ENCODE results near the gene HGFAC. TPM values are rescaled to one million over a fixed set of nuclear protein-coding genes. Genes with fewer than 3 reads are reported as not detected.

The HGFAC gene
- total and polyA plus RNA-seq, 2 of the 13 experiments (the other 11 are each of a cell fraction or from before 2014, with no cell fraction given): 8.5 to 63.6 TPM

DNA sequence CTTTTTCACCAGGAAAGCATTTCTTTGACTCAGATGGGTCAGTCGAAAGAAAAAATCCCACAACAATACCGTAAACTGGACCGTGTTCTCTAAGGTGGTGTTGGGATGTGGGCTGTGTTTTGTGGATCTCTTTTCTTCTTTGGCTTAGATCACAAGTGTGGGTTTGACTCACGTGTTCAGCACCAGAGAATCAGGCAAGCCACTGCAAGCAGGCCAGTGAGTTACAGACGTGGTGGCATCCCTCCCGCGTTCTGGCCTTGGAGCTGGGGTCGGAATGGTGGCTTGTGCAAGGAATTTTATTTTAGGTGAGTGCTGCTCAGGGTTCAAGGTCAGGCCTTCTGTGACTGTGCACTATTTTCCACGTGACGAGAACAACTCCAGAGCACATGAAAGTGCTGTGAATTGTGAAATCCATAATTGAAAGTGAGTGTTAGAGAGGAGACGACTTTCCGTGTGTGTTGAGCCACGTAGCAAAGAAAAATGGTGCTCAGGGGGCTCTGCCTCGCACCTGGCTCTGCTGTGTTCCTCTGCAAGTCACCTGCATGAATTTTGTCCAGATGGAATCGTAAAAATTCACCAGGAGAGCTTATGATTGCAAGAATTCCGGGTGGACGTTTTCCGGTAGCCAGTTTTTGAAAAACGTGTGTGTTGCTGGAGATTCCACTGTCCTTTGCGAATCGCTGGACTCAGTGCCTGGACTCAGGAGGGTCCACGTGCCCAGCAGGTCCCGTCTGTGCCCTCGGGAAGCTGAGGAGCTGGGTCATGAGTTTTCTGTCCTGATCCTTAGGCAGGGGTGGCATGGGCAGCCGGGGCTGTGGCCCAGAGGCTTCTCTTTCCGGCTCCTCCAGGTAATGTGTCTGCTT, 33.6 kb upstream of the HGFAC start (continued):
- TF ChIP-seq NPAS2 (CRISPR knock-in tag; IDR thresholded peaks at IDR 0.05; ENCODE audit: borderline replicate concordance) (0 out of 2 replicates have a peak, but pooled peaks have one; percentile 63), ZNF562 (CRISPR knock-in tag; IDR thresholded peaks at IDR 0.05; ENCODE audit: borderline replicate concordance) (no peak), DNMT1 (CRISPR knock-in tag; IDR thresholded peaks at IDR 0.05) (no peak; the same call in 1 of the 2 replicates), ZBTB7A (CRISPR knock-in tag; IDR thresholded peaks at IDR 0.05) (no peak), TARDBP (CRISPR knock-in tag; IDR thresholded peaks at IDR 0.05) (peak; percentile 59; the same call in 1 of the 2 replicates), ZNF567 (CRISPR knock-in tag; IDR thresholded peaks at IDR 0.05; ENCODE audit: borderline replicate concordance) (no peak), MBD4 (IDR thresholded peaks at IDR 0.05; ENCODE audit: borderline replicate concordance, low read length) (no peak), TBL1XR1 (IDR thresholded peaks at IDR 0.05; ENCODE audit: borderline replicate concordance, low read length, partially characterized antibody) (peak; percentile 61), ATF1 (CRISPR knock-in tag; IDR thresholded peaks at IDR 0.05) (peak; percentile 54; the same call in 1 of the 2 replicates), ZNF720 (CRISPR knock-in tag; IDR thresholded peaks at IDR 0.05) (no peak), MED1 (CRISPR knock-in tag; IDR thresholded peaks at IDR 0.05) (peak; percentile 95), BHLHE40 (IDR thresholded peaks at IDR 0.05; ENCODE audit: low read length) (peak; percentile 88), TEAD2 (CRISPR knock-in tag; IDR thresholded peaks at IDR 0.05) (peak; percentile 63; the same call in 1 of the 2 replicates), ZNF354B (CRISPR knock-in tag; IDR thresholded peaks at IDR 0.05) (no peak), ZNF292 (CRISPR knock-in tag; IDR thresholded peaks at IDR 0.05; ENCODE audit: borderline replicate concordance, low read depth) (peak; percentile 14; the same call in 1 of the 2 replicates), NR1H2 (CRISPR knock-in tag; IDR thresholded peaks at IDR 0.05; ENCODE audit: borderline replicate concordance, low read depth) (no peak)
- TF ChIP-seq, protein P1, sequence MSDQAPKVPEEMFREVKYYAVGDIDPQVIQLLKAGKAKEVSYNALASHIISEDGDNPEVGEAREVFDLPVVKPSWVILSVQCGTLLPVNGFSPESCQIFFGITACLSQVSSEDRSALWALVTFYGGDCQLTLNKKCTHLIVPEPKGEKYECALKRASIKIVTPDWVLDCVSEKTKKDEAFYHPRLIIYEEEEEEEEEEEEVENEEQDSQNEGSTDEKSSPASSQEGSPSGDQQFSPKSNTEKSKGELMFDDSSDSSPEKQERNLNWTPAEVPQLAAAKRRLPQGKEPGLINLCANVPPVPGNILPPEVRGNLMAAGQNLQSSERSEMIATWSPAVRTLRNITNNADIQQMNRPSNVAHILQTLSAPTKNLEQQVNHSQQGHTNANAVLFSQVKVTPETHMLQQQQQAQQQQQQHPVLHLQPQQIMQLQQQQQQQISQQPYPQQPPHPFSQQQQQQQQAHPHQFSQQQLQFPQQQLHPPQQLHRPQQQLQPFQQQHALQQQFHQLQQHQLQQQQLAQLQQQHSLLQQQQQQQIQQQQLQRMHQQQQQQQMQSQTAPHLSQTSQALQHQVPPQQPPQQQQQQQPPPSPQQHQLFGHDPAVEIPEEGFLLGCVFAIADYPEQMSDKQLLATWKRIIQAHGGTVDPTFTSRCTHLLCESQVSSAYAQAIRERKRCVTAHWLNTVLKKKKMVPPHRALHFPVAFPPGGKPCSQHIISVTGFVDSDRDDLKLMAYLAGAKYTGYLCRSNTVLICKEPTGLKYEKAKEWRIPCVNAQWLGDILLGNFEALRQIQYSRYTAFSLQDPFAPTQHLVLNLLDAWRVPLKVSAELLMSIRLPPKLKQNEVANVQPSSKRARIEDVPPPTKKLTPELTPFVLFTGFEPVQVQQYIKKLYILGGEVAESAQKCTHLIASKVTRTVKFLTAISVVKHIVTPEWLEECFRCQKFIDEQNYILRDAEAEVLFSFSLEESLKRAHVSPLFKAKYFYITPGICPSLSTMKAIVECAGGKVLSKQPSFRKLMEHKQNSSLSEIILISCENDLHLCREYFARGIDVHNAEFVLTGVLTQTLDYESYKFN (CRISPR knock-in tag; conservative IDR thresholded peaks at IDR 0.05): peak; percentile 83
- TF ChIP-seq, protein P2, sequence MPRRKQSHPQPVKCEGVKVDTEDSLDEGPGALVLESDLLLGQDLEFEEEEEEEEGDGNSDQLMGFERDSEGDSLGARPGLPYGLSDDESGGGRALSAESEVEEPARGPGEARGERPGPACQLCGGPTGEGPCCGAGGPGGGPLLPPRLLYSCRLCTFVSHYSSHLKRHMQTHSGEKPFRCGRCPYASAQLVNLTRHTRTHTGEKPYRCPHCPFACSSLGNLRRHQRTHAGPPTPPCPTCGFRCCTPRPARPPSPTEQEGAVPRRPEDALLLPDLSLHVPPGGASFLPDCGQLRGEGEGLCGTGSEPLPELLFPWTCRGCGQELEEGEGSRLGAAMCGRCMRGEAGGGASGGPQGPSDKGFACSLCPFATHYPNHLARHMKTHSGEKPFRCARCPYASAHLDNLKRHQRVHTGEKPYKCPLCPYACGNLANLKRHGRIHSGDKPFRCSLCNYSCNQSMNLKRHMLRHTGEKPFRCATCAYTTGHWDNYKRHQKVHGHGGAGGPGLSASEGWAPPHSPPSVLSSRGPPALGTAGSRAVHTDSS (CRISPR knock-in tag; conservative IDR thresholded peaks at IDR 0.05): no peak
- TF ChIP-seq, protein P3, sequence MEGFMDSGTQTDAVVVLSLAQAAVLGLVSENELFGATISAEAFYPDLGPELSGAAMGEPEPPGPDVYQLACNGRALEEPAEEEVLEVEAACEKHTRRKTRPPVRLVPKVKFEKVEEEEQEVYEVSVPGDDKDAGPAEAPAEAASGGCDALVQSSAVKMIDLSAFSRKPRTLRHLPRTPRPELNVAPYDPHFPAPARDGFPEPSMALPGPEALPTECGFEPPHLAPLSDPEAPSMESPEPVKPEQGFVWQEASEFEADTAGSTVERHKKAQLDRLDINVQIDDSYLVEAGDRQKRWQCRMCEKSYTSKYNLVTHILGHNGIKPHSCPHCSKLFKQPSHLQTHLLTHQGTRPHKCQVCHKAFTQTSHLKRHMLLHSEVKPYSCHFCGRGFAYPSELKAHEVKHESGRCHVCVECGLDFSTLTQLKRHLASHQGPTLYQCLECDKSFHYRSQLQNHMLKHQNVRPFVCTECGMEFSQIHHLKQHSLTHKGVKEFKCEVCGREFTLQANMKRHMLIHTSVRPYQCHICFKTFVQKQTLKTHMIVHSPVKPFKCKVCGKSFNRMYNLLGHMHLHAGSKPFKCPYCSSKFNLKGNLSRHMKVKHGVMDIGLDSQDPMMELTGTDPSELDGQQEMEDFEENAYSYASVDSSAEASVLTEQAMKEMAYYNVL (CRISPR knock-in tag; IDR thresholded peaks at IDR 0.05; ENCODE audit: borderline replicate concordance): peak; percentile 66; the same call in 1 of the 2 replicates
- TF ChIP-seq, protein P4, sequence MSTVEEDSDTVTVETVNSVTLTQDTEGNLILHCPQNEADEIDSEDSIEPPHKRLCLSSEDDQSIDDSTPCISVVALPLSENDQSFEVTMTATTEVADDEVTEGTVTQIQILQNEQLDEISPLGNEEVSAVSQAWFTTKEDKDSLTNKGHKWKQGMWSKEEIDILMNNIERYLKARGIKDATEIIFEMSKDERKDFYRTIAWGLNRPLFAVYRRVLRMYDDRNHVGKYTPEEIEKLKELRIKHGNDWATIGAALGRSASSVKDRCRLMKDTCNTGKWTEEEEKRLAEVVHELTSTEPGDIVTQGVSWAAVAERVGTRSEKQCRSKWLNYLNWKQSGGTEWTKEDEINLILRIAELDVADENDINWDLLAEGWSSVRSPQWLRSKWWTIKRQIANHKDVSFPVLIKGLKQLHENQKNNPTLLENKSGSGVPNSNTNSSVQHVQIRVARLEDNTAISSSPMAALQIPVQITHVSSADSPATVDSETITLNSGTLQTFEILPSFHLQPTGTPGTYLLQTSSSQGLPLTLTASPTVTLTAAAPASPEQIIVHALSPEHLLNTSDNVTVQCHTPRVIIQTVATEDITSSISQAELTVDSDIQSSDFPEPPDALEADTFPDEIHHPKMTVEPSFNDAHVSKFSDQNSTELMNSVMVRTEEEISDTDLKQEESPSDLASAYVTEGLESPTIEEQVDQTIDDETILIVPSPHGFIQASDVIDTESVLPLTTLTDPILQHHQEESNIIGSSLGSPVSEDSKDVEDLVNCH (CRISPR knock-in tag; IDR thresholded peaks at IDR 0.05): no peak

All from HepG2 (cell line).